Esophagus muscularis mucosa (tissue), 4 donors: ENCODE measurements around the gene PLIN5. TPM values are rescaled to one million over a fixed set of nuclear protein-coding genes. Genes with fewer than 3 reads are reported as not detected.

ENCODE experiments used
- DNase-seq: peaks from one replicate; pipeline ENCODE4 v3.0.0-alpha.2; 2017; ENCODE audit errors: extremely low spot score
- H3K27ac ChIP-seq, 4 donors: fragments of 200-600 bp; sonication (generic); replicated peaks in 1 of 4; 1 replicate in 3 of 4; 2 replicates in 1 of 4; pipeline ENCODE4 v1.5.1; 2016 to 2019; ENCODE audit warnings: mild to moderate bottlenecking in 1 of 4
- H3K27me3 ChIP-seq, 4 donors: fragments of 200-600 bp; sonication (generic); one replicate each; pipeline versions ENCODE4 v1.5.1 to v1.6.0; 2016 to 2019
- H3K36me3 ChIP-seq, 4 donors: fragments of 200-600 bp; sonication (generic); one replicate each; pipeline ENCODE4 v1.5.1; 2016 to 2019
- H3K4me1 ChIP-seq, 4 donors: fragments of 200-600 bp; sonication (generic); one replicate each; pipeline ENCODE4 v1.5.1; 2016 to 2019
- H3K4me3 ChIP-seq, 4 donors: fragments of 200-600 bp; sonication (generic); 1 replicate in 2 of 4; 2 replicates in 2 of 4; pipeline ENCODE4 v1.5.1; 2016 to 2019; ENCODE audit warnings: mild to moderate bottlenecking in 4 of 4, moderate library complexity in 1 of 4
- H3K9me3 ChIP-seq, 4 donors: fragments of 200-600 bp; sonication (generic); 1 replicate in 3 of 4; 2 replicates in 1 of 4; pipeline ENCODE4 v1.5.1; 2016 to 2019
- EP300 ChIP-seq: sonication (generic); formaldehyde crosslinking; IDR thresholded peaks from one replicate; pipeline ENCODE4 v1.6.1; 2017; ENCODE audit warnings: antibody characterized with exemption
- POLR2A ChIP-seq: fragments of 450-650 bp; IDR thresholded peaks from one replicate; pipeline ENCODE4 v1.6.1; 2017; ENCODE audit warnings: antibody characterized with exemption, moderate library complexity, mild to moderate bottlenecking, low read depth
- POLR2AphosphoS5 ChIP-seq, 2 donors: sonication (generic); formaldehyde crosslinking; IDR thresholded peaks; one replicate each; pipeline ENCODE4 v1.6.1; 2017; ENCODE audit warnings: antibody characterized with exemption in 2 of 2
- WGBS: methylation state at CpG from one replicate; pipeline ENCODE4 v1.1.5; 2018; 5-methylcytosine and 5-hydroxymethylcytosine counted together
- intact Hi-C: fragments of 100-400 bp; cut with DNase I; formaldehyde crosslinking; loops from one replicate; pipeline ENCODE4 v1.15.1; 2023
- total RNA-seq, 4 donors: library from RNA; depleted of rRNA; stranded (reverse); fragments of >200 nt; gene quantifications; one replicate each; pipeline versions ENCODE4 v1.1.0 to v1.2.1, GENCODE V29; 2016
- TF ChIP-seq, protein P1 (sequence below), 3 experiments: fragments of 200-600 bp in 2 of 3; fragments of 450-650 bp in 1 of 3; sonication (generic) in 2 of 3; IDR thresholded peaks; one replicate each; pipeline ENCODE4 v1.5.1; 2017 to 2019; ENCODE audit warnings: antibody characterized with exemption in 3 of 3, mild to moderate bottlenecking in 2 of 3, moderate library complexity in 1 of 3

The PLIN5 gene
- total RNA-seq, 4 donors from 2014 or later, result 7.9 to 11.9 (median 9.1) TPM

DNA sequence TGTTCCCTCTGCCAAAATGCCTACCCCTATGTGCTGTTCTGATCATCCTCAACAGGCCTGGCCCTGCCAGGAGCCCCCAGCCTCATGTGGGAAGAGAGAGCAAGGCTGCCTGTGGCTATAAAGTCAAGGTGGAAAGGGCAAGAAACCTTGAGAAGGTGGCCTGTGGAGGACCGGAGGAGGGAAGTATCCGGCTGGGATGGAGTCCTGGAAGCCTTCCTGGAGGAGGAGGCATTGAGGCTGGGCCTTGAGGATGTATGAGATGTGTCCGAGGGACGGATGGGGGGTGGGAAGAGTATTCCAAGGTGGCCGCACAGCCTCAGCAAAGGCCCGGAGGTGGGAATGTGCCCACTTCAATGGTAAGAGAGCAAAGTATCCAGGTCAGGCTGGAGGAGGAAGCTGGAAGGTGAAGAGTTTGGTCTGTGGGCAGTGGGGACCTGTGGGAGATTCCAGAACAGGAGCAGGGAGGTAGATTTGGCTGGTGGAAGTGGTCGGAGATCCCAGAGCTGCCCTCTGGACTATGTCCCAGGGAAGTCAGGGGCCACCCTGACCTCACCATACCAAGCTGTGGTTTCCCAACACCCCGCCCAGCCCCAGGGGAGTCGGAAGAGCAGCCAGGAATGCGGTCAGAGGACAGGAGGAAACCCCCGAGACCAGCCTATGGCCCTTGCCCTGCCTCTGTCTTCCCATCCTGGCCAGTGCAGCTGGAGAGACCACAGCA is 13.7 kb downstream of the PLIN5 start:
- peak overlapping the region in 2 of 4 donors; percentile 94 for H3K27ac ChIP-seq
- TF ChIP-seq POLR2AphosphoS5 (IDR thresholded peaks at IDR 0.05) (no peak), EP300 (no peak), POLR2A (no peak)
- TF ChIP-seq, protein P1, sequence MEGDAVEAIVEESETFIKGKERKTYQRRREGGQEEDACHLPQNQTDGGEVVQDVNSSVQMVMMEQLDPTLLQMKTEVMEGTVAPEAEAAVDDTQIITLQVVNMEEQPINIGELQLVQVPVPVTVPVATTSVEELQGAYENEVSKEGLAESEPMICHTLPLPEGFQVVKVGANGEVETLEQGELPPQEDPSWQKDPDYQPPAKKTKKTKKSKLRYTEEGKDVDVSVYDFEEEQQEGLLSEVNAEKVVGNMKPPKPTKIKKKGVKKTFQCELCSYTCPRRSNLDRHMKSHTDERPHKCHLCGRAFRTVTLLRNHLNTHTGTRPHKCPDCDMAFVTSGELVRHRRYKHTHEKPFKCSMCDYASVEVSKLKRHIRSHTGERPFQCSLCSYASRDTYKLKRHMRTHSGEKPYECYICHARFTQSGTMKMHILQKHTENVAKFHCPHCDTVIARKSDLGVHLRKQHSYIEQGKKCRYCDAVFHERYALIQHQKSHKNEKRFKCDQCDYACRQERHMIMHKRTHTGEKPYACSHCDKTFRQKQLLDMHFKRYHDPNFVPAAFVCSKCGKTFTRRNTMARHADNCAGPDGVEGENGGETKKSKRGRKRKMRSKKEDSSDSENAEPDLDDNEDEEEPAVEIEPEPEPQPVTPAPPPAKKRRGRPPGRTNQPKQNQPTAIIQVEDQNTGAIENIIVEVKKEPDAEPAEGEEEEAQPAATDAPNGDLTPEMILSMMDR (IDR thresholded peaks at IDR 0.05), result no peak
- H3K4me3 ChIP-seq, result no peak overlapping the region
- intact Hi-C loops, result no loop called here
- H3K36me3 ChIP-seq, result peaks cover 0 to 2% (median 0%) of the 10 kb centered on the region in 4 donors
- peaks cover 21 to 43% (median 39%) of the 10 kb centered on the region in 4 donors for H3K4me1 ChIP-seq
- no peaks in the 10 kb centered on the region for H3K27me3 ChIP-seq
- DNase-seq, result no peak
- WGBS, result 83% methylated on average over 11 of the region's 11 CpGs
- no peaks in the 10 kb centered on the region for H3K9me3 ChIP-seq

DNA sequence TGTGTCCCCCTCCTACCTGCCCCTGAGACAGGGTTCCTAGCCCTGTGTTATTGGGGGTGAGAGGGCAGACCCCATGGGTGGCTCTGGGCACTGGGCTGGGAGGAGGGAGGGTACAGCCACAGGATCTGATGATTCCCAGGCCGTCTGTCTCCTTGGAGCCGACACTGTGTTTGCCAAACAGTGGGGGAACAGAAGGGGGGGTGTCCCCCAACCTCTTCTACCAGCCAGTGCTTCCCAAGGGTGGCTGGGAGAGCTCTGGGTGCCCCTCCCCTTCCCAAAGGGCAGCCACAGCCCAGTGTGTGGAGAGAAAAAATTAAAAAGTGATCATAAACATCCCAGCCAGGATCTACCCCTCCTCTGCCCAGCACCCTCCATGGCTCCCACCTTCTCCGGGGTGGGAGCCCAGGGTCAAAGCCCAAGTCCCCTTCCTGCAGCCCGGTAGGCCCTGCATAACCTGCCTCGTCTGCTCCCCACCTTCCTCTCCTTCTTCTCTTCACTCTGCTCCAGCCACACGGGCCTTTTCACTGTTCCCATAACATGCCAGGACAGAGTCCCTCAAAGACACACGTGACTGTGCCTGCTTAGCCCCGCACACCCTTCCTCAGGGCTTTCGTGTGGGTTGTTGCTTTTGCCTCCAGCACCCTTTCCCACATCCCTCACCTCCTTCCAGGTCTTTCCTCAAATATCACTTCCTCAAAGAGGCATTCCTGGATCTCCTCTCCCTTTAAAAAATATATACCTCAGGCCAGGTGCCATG is 15.3 kb downstream of the PLIN5 start:
- Histone ChIP-seq H3K27me3 (no peaks in the 10 kb centered on the region), H3K4me3 (peak overlapping the region in 2 of 4 donors; percentile 59 to 69), H3K27ac (peak overlapping the region; percentile 93 to 96 (median 94)), H3K9me3 (no peaks in the 10 kb centered on the region), H3K36me3 (peaks cover 0 to 10% (median 4%) of the 10 kb centered on the region in 4 donors), H3K4me1 (peaks cover 27 to 54% (median 48%) of the 10 kb centered on the region in 4 donors)
- DNase-seq, result no peak
- TF ChIP-seq EP300 (no peak), POLR2AphosphoS5 (IDR thresholded peaks at IDR 0.05) (peak; percentile 55 to 77)
- WGBS, result 56% methylated on average over 7 of the region's 9 CpGs
- intact Hi-C loops, result loop anchor here (5.0 kb wide), 1 partner anchor 62 kb away; the partner anchor contains the start of gene UBXN6

DNA sequence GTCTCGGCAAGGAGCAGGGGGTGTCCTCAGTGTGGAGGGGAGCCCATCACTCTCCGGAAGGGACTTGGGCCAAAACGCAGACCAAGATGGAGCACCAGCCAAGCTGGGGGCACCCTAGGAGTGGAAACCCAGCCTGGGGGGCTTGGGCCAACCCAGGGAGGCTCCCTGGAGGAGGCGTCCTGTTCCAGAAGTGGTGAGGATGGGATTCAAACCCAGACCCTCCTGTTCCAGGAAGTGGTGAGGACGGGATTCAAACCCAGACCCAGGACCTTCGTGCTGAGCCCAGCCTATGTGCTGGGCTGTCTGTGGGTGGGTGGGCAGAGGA is 15.9 kb downstream of the PLIN5 start:
- peak overlapping the region; percentile 58 to 69 (median 64) for H3K4me3 ChIP-seq
- TF ChIP-seq POLR2AphosphoS5 (IDR thresholded peaks at IDR 0.05) (no peak), EP300 (no peak), POLR2A (no peak)
- TF ChIP-seq, protein P1 (IDR thresholded peaks at IDR 0.05), result no peak
- WGBS, result 80% methylated on average over 5 of the region's 6 CpGs
- no peaks in the 10 kb centered on the region for H3K9me3 ChIP-seq
- H3K27ac ChIP-seq, result peak overlapping the region; percentile 93 to 96 (median 94)
- intact Hi-C loops, result loop anchor here (5.0 kb wide), 1 partner anchor 62 kb away; the partner anchor contains the start of gene UBXN6
- no peaks in the 10 kb centered on the region for H3K27me3 ChIP-seq
- peaks cover 0 to 10% (median 4%) of the 10 kb centered on the region in 4 donors for H3K36me3 ChIP-seq
- no peak for DNase-seq
- H3K4me1 ChIP-seq, result peaks cover 27 to 54% (median 49%) of the 10 kb centered on the region in 4 donors

DNA sequence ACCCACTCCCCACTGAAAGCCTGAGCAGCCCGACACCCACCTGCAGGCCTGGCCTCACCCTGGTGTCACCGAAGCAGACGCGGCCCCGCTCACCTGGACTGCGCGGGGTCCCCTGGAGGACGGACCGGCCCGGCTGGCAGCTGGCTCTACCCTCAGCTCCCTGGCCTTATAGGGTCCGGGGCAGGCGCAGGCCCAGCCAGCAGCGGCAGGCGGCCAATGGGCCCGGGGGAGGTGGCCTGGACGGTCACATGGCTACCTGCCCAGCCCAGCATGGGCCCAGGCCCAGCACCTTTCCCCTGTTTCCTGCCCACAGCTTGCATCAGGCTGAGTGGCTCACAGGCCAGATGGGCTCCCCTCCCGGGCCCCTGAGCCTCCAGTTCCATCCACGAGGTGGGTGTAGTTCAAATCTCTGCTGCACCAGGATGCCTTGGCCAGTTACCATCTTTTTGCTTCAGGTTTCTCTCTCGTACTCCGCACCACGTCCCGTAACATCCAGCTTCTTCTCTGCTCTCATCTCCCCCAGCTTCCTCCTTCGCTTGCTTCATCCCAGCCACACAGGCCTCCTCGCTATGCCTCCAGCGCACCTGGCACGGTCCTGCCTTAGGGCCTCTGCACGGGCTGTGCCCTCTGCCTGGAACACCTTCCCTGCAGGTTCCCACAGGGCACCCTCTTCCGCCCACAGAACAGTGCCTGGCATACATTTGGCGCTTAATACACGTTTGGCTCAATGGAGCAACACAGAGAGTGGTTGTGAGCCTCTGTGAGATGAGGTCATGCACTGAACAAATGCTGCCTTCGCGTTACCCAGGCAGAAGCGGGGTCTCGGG is 16.5 kb downstream of the PLIN5 start, which contains the start of gene PLIN4:
Gene PLIN4 (minus strand): TSS at position 142 of the 827 bp plus-strand sequence. CDS start 214 bp downstream, outside the sequence.
- 43% methylated on average over 29 of the region's 34 CpGs for WGBS
- peak within 1 kb of the TSS; percentile 58 to 69 (median 64) for H3K4me3 ChIP-seq
- intact Hi-C loops, result loop anchor here (5.0 kb wide), 1 partner anchor 61 kb away; the partner anchor contains the start of gene UBXN6

DNA sequence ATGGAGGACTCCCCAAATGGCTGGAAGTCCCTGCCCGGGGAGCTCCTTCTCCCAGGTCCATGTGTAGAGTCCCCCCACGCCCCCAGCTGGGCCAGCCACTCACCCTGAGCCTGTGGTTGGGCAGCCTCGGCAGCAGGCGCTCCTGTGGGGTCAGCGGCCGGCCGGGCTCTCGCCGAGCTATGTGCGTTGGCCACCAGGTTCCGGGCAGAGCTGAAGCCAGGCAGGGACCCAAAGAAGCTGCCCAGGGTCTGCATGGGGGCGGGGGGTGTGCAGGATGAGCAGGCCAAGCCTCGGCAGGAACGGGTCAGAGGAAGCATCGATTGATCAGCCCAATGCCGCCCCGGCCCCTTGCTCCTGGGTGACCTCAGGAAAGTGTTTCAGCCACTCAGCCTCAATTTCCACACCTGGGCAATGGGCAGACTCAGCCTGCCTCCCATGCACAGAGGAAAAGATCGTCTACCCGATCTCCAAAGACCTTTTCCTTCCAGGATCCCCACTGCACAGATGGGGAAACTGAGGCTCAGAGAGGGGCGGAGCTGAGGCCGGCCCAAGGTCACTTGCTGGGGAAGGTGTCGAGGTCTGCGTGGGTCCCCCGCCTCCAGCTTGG is 17.5 kb downstream of the PLIN5 start:
- Histone ChIP-seq H3K9me3 (no peaks in the 10 kb centered on the region), H3K27ac (peak overlapping the region; percentile 93 to 96 (median 94)), H3K27me3 (no peaks in the 10 kb centered on the region), H3K4me3 (peak overlapping the region; percentile 58 to 69 (median 64)), H3K4me1 (peaks cover 27 to 54% (median 46%) of the 10 kb centered on the region in 4 donors), H3K36me3 (peaks cover 8 to 22% (median 14%) of the 10 kb centered on the region in 4 donors)
- intact Hi-C loops, result loop anchor here (5.0 kb wide), 1 partner anchor 60 kb away; the partner anchor contains the start of gene UBXN6
- TF ChIP-seq POLR2AphosphoS5 (IDR thresholded peaks at IDR 0.05) (no peak), EP300 (no peak), POLR2A (no peak)
- TF ChIP-seq, protein P1 (IDR thresholded peaks at IDR 0.05), result no peak
- no peak for DNase-seq
- WGBS, result 75% methylated on average over 6 of the region's 24 CpGs

More for the DNA sequence above, 16.5 kb downstream of the PLIN5 start, which contains the start of gene PLIN4:
- peaks cover 27 to 54% (median 49%) of the 10 kb centered on the region in 4 donors for H3K4me1 ChIP-seq
- peaks cover 1 to 15% (median 7%) of the 10 kb centered on the region in 4 donors for H3K36me3 ChIP-seq
- H3K27me3 ChIP-seq, result no peaks in the 10 kb centered on the region
- peak within 1 kb of the TSS; percentile 93 to 96 (median 94) for H3K27ac ChIP-seq
- TF ChIP-seq POLR2AphosphoS5 (IDR thresholded peaks at IDR 0.05), result peak; percentile 93 to 99
- TF ChIP-seq EP300, result no peak
- TF ChIP-seq POLR2A, result peak; percentile 86
- no peaks in the 10 kb centered on the region for H3K9me3 ChIP-seq
- no peak for DNase-seq
